Astrocyte of the cerebellum (primary cell): ENCODE measurements around the gene INS.

ENCODE experiments used
- DNase-seq: peaks from one replicate; pipeline ENCODE4 v3.0.0-alpha.2; 2011; ENCODE audit warnings: low read depth
- H3K4me3 ChIP-seq: 2 replicates; pipeline ENCODE4 v1.5.1; 2011; ENCODE audit warnings: mild to moderate bottlenecking, low read depth, low read length, moderate library complexity
- CTCF ChIP-seq: IDR thresholded peaks from 2 replicates; pipeline ENCODE4 v1.5.1; 2012; ENCODE audit warnings: low read length, low read depth, moderate library complexity, mild to moderate bottlenecking; ENCODE audit errors: missing control alignments
- in situ Hi-C: cut with HindIII; loops from 2 replicates; pipeline ENCODE4 v1.10.0; 2017; ENCODE audit warnings: low sequenced_read_pairs

The INS gene

GRCh38 chr11:2168286-2169004 lies 7.4 kb upstream of the INS start:
- TF ChIP-seq CTCF = no peak
- in situ Hi-C loops = no loop called here
- no peak for DNase-seq
- H3K4me3 ChIP-seq = no peak overlapping the region

- DNase-seq = no peak
- H3K4me3 ChIP-seq = no peak overlapping the region
- TF ChIP-seq CTCF = no peak
- in situ Hi-C loops = no loop called here
Observed at GRCh38 chr11:2167141-2168045, 6.4 kb upstream of the INS start.

- no peak overlapping the region for H3K4me3 ChIP-seq
- TF ChIP-seq CTCF = peak; percentile 53
- in situ Hi-C loops = no loop called here
- no peak for DNase-seq
Observed at GRCh38 chr11:2166091-2166851, 5.3 kb upstream of the INS start.

GRCh38 chr11:2165571-2165970 lies 4.6 kb upstream of the INS start:
- H3K4me3 ChIP-seq = no peak overlapping the region
- in situ Hi-C loops = no loop called here
- no peak for TF ChIP-seq CTCF
- DNase-seq = no peak

- no peak for TF ChIP-seq CTCF
- DNase-seq = no peak
- in situ Hi-C loops = no loop called here
Observed at GRCh38 chr11:2164861-2165555, 4.0 kb upstream of the INS start.

GRCh38 chr11:2164081-2164480 lies 3.1 kb upstream of the INS start:
- TF ChIP-seq CTCF = no peak
- in situ Hi-C loops = no loop called here
- no peak for DNase-seq
- H3K4me3 ChIP-seq = no peak overlapping the region

More at GRCh38 chr11:2164861-2165555, 4.0 kb upstream of the INS start:
- H3K4me3 ChIP-seq = no peak overlapping the region
